ENCODE results near the gene GGA2. TPM values are rescaled to one million over a fixed set of nuclear protein-coding genes. Genes with fewer than 3 reads are reported as not detected.
"Not testable (repeated sequence)": the region's sequence is repeated elsewhere in the genome, so short reads cannot be mapped to it uniquely, and the experiment has no call there.

Gene GGA2
- total RNA-seq, 1 donor = 18.9 TPM

GRCh38 chr16:23483492-23483891 lies 26.8 kb downstream of the GGA2 start:
- DNase-seq (ENCODE audit: low read depth in 2 of 3, low spot score in 2 of 3) = not testable (repeated sequence)

GRCh38 chr16:23482778-23483177 lies 27.5 kb downstream of the GGA2 start:
- DNase-seq (ENCODE audit: low read depth in 2 of 3, low spot score in 2 of 3) = no peak

- no peak for DNase-seq (ENCODE audit: low read depth in 2 of 3, low spot score in 2 of 3)
Observed at GRCh38 chr16:23480257-23480656, 30.0 kb downstream of the GGA2 start.

- no peak for DNase-seq (ENCODE audit: low read depth in 2 of 3, low spot score in 2 of 3)
Observed at GRCh38 chr16:23479138-23479537, 31.2 kb downstream of the GGA2 start.

GRCh38 chr16:23478566-23478965 lies 31.7 kb downstream of the GGA2 start:
- no peak for DNase-seq (ENCODE audit: low read depth in 2 of 3, low spot score in 2 of 3)

- no peak for DNase-seq (ENCODE audit: low read depth in 2 of 3, low spot score in 2 of 3)
Observed at GRCh38 chr16:23476289-23476688, 34.0 kb downstream of the GGA2 start.

- DNase-seq (ENCODE audit: low read depth in 2 of 3, low spot score in 2 of 3) = no peak
Observed at GRCh38 chr16:23469814-23470213, 40.5 kb downstream of the GGA2 start.

GRCh38 chr16:23466162-23466885 lies 44.0 kb downstream of the GGA2 start:
- no peak for DNase-seq (ENCODE audit: low read depth in 2 of 3, low spot score in 2 of 3)

- no peak for DNase-seq (ENCODE audit: low read depth in 2 of 3, low spot score in 2 of 3)
Observed at GRCh38 chr16:23465179-23465578, 45.1 kb downstream of the GGA2 start.

- DNase-seq (ENCODE audit: low read depth in 2 of 3, low spot score in 2 of 3) = no peak
Observed at GRCh38 chr16:23464196-23464595, 46.1 kb downstream of the GGA2 start.

GRCh38 chr16:23462994-23463393 lies 47.3 kb downstream of the GGA2 start:
- not testable (repeated sequence) for DNase-seq (ENCODE audit: low read depth in 2 of 3, low spot score in 2 of 3)

- no peak for DNase-seq (ENCODE audit: low read depth in 2 of 3, low spot score in 2 of 3)
Observed at GRCh38 chr16:23453338-23454052, 56.8 kb downstream of the GGA2 start.

- DNase-seq (ENCODE audit: low read depth in 2 of 3, low spot score in 2 of 3) = peak; percentile 69 to 85 (median 81)
Observed at GRCh38 chr16:23452572-23453337, 57.5 kb downstream of the GGA2 start, which contains the start of gene COG7. Gene COG7, minus strand, starts transcription at chr16:23453189. Its CDS starts 195 bp downstream, at chr16:23452994.

GRCh38 chr16:23452221-23452571 lies 58.1 kb downstream of the GGA2 start:
- DNase-seq (ENCODE audit: low read depth in 2 of 3, low spot score in 2 of 3) = no peak

- DNase-seq (ENCODE audit: low read depth in 2 of 3, low spot score in 2 of 3) = no peak
Observed at GRCh38 chr16:23448392-23448791, 61.9 kb downstream of the GGA2 start.

- DNase-seq (ENCODE audit: low read depth in 2 of 3, low spot score in 2 of 3) = not testable (repeated sequence)
Observed at GRCh38 chr16:23437542-23437941, 72.8 kb downstream of the GGA2 start.

GRCh38 chr16:23436951-23437350 lies 73.3 kb downstream of the GGA2 start:
- DNase-seq (ENCODE audit: low read depth in 2 of 3, low spot score in 2 of 3) = no peak

GRCh38 chr16:23435500-23435899 lies 74.8 kb downstream of the GGA2 start:
- peak; percentile 24 to 75 (median 74) for DNase-seq (ENCODE audit: low read depth in 2 of 3, low spot score in 2 of 3)

- DNase-seq (ENCODE audit: low read depth in 2 of 3, low spot score in 2 of 3) = peak; percentile 33 to 85 (median 51)
Observed at GRCh38 chr16:23434380-23434779, 75.9 kb downstream of the GGA2 start.

GRCh38 chr16:23433261-23433920 lies 76.9 kb downstream of the GGA2 start:
- DNase-seq (ENCODE audit: low read depth in 2 of 3, low spot score in 2 of 3) = no peak

Measured in hematopoietic multipotent progenitor cell (in vitro differentiated cells).